Skeletal muscle tissue (tissue), 4 donors: ENCODE results near the gene TBL3. TPM values are rescaled to one million over a fixed set of nuclear protein-coding genes. Genes with fewer than 3 reads are reported as not detected.
"Not testable (repeated sequence)": the region's sequence is repeated elsewhere in the genome, so short reads cannot be mapped to it uniquely, and the experiment has no call there.

Experiments
- H3K27ac ChIP-seq: one replicate; pipeline ENCODE4 v1.7.0; 2013; ENCODE audit warnings: mild to moderate bottlenecking, low read depth, low read length, inconsistent platforms
- H3K27me3 ChIP-seq, 3 donors: one replicate each; pipeline ENCODE4 v1.7.0; 2013; ENCODE audit warnings: low read length in 3 of 3; ENCODE audit not compliant: control insufficient read depth in 3 of 3, insufficient read depth in 3 of 3
- H3K36me3 ChIP-seq, 3 donors: one replicate each; pipeline ENCODE4 v1.7.0; 2013; ENCODE audit warnings: low read length in 3 of 3; ENCODE audit not compliant: control insufficient read depth in 3 of 3, insufficient read depth in 3 of 3
- H3K4me1 ChIP-seq, 3 donors: one replicate each; pipeline ENCODE4 v1.7.0; 2013; ENCODE audit warnings: low read length in 3 of 3, mild to moderate bottlenecking in 3 of 3; ENCODE audit not compliant: control insufficient read depth in 3 of 3, insufficient read depth in 3 of 3
- H3K4me3 ChIP-seq, 3 donors: one replicate each; pipeline ENCODE4 v1.7.0; 2013; ENCODE audit warnings: low read length in 3 of 3
- H3K9ac ChIP-seq, 3 donors: one replicate each; pipeline ENCODE4 v1.7.0; 2013; ENCODE audit warnings: low read length in 3 of 3, mild to moderate bottlenecking in 3 of 3, moderate library complexity in 2 of 3, low read depth in 1 of 3
- H3K9me3 ChIP-seq, 3 donors: one replicate each; pipeline ENCODE4 v1.7.0; 2013; ENCODE audit warnings: low read length in 3 of 3; ENCODE audit not compliant: control insufficient read depth in 3 of 3
- total RNA-seq: library from RNA; depleted of rRNA; stranded (reverse); fragments of >200 nt; gene quantifications from one replicate; pipeline ENCODE4 v1.2.3, GENCODE V29; 2014
- donor health status: Osteomylitis.

TBL3 gene
- total RNA-seq, 1 donor from 2014 or later = 18.8 TPM

- Histone ChIP-seq H3K36me3 (peaks cover 0 to 4% (median 2%) of the 10 kb centered on the region in 3 donors), H3K9ac (peak within 1 kb of the TSS; percentile 88 to 90 (median 89)), H3K4me1 (peaks cover 46 to 52% (median 49%) of the 10 kb centered on the region in 3 donors), H3K27me3 (no peaks in the 10 kb centered on the region), H3K9me3 (no peaks in the 10 kb centered on the region), H3K27ac (peak within 1 kb of the TSS; percentile 91), H3K4me3 (peak within 1 kb of the TSS; percentile 81 to 93 (median 93))
Observed at GRCh38 chr16:2009791-2010510, 38.1 kb downstream of the TBL3 start, which contains the start of gene ZNF598. ZNF598 (minus strand) TSS chr16:2009821.

- H3K9me3 ChIP-seq = not testable (repeated sequence)
Observed at GRCh38 chr16:2011726-2012125, 39.9 kb downstream of the TBL3 start.

GRCh38 chr16:2013527-2013926, 41.7 kb downstream of the TBL3 start:
- Histone ChIP-seq H3K27me3 (peaks cover 0 to 4% (median 4%) of the 10 kb centered on the region in 3 donors), H3K4me1 (peaks cover 11 to 17% (median 14%) of the 10 kb centered on the region in 3 donors), H3K36me3 (no peaks in the 10 kb centered on the region), H3K27ac (no peak overlapping the region), H3K9ac (no peak overlapping the region), H3K4me3 (no peak overlapping the region), H3K9me3 (no peaks in the 10 kb centered on the region)

More at GRCh38 chr16:2011726-2012125, 39.9 kb downstream of the TBL3 start:
- H3K36me3 ChIP-seq, H3K27me3 ChIP-seq, H3K4me3 ChIP-seq, H3K27ac ChIP-seq: not testable (repeated sequence)
- peaks cover 29 to 35% (median 31%) of the 10 kb centered on the region in 3 donors for H3K4me1 ChIP-seq
- H3K9ac ChIP-seq = peak overlapping the region in 1 of 3 donors; percentile 43

- H3K9me3 ChIP-seq = no peaks in the 10 kb centered on the region
- no peak overlapping the region for H3K9ac ChIP-seq
- H3K4me3 ChIP-seq = no peak overlapping the region
Observed at GRCh38 chr16:2015117-2015946, 43.5 kb downstream of the TBL3 start.

GRCh38 chr16:2015947-2016208, 44.0 kb downstream of the TBL3 start:
- no peak overlapping the region for H3K27ac ChIP-seq
- H3K27me3 ChIP-seq = peaks cover 21 to 22% (median 22%) of the 10 kb centered on the region in 3 donors
- H3K4me3 ChIP-seq = no peak overlapping the region
- H3K9ac ChIP-seq = no peak overlapping the region
- no peaks in the 10 kb centered on the region for H3K9me3 ChIP-seq
- peaks cover 6 to 10% (median 6%) of the 10 kb centered on the region in 3 donors for H3K4me1 ChIP-seq
- no peaks in the 10 kb centered on the region for H3K36me3 ChIP-seq

More at GRCh38 chr16:2015117-2015946, 43.5 kb downstream of the TBL3 start:
- H3K27ac ChIP-seq = no peak overlapping the region
- no peaks in the 10 kb centered on the region for H3K36me3 ChIP-seq
- H3K27me3 ChIP-seq = peaks cover 16 to 20% (median 19%) of the 10 kb centered on the region in 3 donors
- peaks cover 10 to 15% (median 10%) of the 10 kb centered on the region in 3 donors for H3K4me1 ChIP-seq

GRCh38 chr16:2016407-2016922, 44.6 kb downstream of the TBL3 start:
- H3K27me3 ChIP-seq = peaks cover 21 to 24% (median 23%) of the 10 kb centered on the region in 3 donors

GRCh38 chr16:2019518-2019920, 47.7 kb downstream of the TBL3 start, which contains the start of gene NPW:
NPW (plus strand) TSS chr16:2019785.
- no peaks in the 10 kb centered on the region for H3K36me3 ChIP-seq
- no peak within 1 kb of the TSS for H3K27ac ChIP-seq
- no peak within 1 kb of the TSS for H3K4me3 ChIP-seq
- peaks cover 25 to 27% (median 26%) of the 10 kb centered on the region in 3 donors for H3K27me3 ChIP-seq
- no peak within 1 kb of the TSS for H3K9ac ChIP-seq
- peaks cover 18 to 26% (median 22%) of the 10 kb centered on the region in 3 donors for H3K4me1 ChIP-seq
- H3K9me3 ChIP-seq = no peaks in the 10 kb centered on the region

More at GRCh38 chr16:2016407-2016922, 44.6 kb downstream of the TBL3 start:
- H3K4me1 ChIP-seq = peaks cover 6 to 10% (median 6%) of the 10 kb centered on the region in 3 donors
- H3K27ac ChIP-seq = no peak overlapping the region
- H3K9me3 ChIP-seq = no peaks in the 10 kb centered on the region
- H3K9ac ChIP-seq = no peak overlapping the region
- H3K36me3 ChIP-seq = no peaks in the 10 kb centered on the region
- no peak overlapping the region for H3K4me3 ChIP-seq

- Histone ChIP-seq H3K9ac (no peak overlapping the region), H3K27ac (no peak overlapping the region), H3K36me3 (no peaks in the 10 kb centered on the region), H3K9me3 (no peaks in the 10 kb centered on the region), H3K27me3 (peaks cover 25 to 27% (median 26%) of the 10 kb centered on the region in 3 donors), H3K4me3 (no peak overlapping the region), H3K4me1 (peaks cover 18 to 26% (median 25%) of the 10 kb centered on the region in 3 donors)
Observed at GRCh38 chr16:2019921-2020831, 48.3 kb downstream of the TBL3 start.

GRCh38 chr16:2022723-2023091, 50.9 kb downstream of the TBL3 start:
- Histone ChIP-seq H3K36me3 (no peaks in the 10 kb centered on the region), H3K27ac (no peak overlapping the region), H3K9ac (peak overlapping the region in 1 of 3 donors; percentile 69), H3K4me1 (peaks cover 27 to 41% (median 38%) of the 10 kb centered on the region in 3 donors), H3K4me3 (peak overlapping the region; percentile 49 to 63 (median 56)), H3K9me3 (no peaks in the 10 kb centered on the region), H3K27me3 (peaks cover 20 to 30% (median 26%) of the 10 kb centered on the region in 3 donors)
